Umbilical cord (tissue), 2 donors: ENCODE data around the gene OR5B2. TPM values are rescaled to one million over a fixed set of nuclear protein-coding genes. Genes with fewer than 3 reads are reported as not detected.
"Not testable (repeated sequence)": the region's sequence is repeated elsewhere in the genome, so short reads cannot be mapped to it uniquely, and the experiment has no call there.

ENCODE experiments used
- DNase-seq: peaks from one replicate; pipeline ENCODE4 v3.0.0-alpha.2; 2015; ENCODE audit warnings: low spot score
- total RNA-seq: library from RNA; depleted of rRNA; stranded (reverse); fragments of >200 nt; gene quantifications from one replicate; pipeline ENCODE4 v1.2.3, GENCODE V29; 2014; ENCODE audit warnings: low replicate concordance; ENCODE audit not compliant: insufficient read depth

The OR5B2 gene
- 3.9 TPM for total RNA-seq

GRCh38 chr11:58428021-58428420, at the start of gene OR5B2:
OR5B2 (minus strand) TSS chr11:58428121; CDS start chr11:58423261, 4,860 bp downstream.
- no peak for DNase-seq

GRCh38 chr11:58471892-58472291, 44.0 kb upstream of the OR5B2 start:
- no peak for DNase-seq

GRCh38 chr11:58466293-58466692, 38.4 kb upstream of the OR5B2 start:
- no peak for DNase-seq

GRCh38 chr11:58465690-58466089, 37.8 kb upstream of the OR5B2 start:
- DNase-seq, result no peak

DNA sequence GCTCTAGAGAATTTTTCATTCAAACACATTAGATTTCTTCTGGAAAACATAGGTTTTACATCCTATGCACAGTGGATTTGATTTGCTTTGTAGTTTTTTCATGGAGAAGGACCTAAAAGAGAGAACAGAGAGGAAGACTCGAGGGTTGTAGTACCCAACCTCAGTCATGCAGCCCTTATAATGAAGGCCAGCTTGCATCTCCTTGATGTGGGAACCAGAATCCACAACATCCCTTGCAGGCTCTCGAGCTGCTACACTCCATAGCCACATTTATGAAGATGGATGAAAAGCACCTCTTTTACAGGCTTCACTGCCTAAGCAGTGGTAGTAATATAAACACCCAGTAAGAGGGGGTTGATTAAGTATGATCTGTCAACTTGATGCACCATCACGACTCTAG, 23.7 kb upstream of the OR5B2 start:
- DNase-seq, result no peak

DNA sequence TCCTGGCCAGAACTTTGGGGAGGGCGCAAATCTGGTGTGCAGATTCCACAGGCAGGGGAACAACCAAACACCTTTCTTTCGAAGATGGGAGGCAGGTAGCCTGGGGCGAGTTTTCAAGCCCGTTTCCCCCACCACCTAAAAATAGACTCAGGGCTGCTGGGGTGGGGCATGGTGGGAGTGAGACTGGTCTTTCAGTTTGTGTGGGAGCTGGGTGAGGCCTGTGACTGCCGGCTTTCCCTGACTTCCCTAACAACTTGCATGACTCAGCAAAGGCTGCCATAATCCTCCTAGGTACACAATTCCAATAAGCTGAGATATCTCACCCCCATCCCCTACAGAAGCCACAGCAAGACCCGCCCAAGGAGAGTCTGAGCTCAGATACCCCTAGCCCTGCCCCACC, 18.4 kb upstream of the OR5B2 start:
- no peak for DNase-seq

GRCh38 chr11:58444300-58444699, 16.4 kb upstream of the OR5B2 start:
- DNase-seq, result no peak

GRCh38 chr11:58442136-58442535, 14.2 kb upstream of the OR5B2 start, which contains the start of gene OR5B12:
OR5B12 (minus strand) TSS chr11:58442236; CDS start chr11:58440151, 2,085 bp downstream.
- DNase-seq, result no peak

DNA sequence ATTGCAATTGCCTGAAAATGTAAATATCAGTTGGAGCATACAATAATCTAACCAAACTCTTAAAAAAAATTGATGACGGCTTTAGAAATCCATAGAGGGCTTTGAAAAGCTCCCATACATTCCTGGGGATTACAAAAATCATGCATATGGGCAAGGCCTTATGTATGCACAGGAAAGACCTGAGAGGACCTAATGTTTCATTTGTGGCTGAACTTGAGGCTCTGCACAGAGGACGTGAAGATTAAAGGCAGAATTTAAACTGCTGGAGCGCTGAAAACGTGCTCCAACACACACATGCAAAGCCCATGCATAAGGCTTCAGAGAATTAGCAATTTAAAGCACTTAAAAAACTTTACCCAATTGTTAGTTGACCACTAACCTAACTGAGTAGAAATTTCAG, 10.6 kb upstream of the OR5B2 start:
- DNase-seq, result no peak

DNA sequence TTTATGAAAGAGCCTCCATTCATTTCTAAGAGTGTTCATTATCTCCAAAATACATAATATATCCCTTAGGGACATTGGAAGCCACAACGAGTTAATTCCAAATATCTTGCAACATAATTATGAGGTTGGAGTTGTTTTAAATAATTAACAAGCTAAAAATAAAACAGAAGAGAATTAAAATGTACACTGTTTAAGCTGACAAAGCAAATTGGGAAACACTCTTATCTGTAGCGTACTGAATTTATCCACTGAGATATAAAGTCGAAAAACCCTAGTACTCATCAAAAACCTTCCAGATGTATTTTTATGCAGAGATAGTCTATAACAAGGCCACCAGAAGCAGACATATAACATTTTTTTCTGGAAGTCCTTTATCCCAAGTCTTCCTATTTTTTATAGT, 6.3 kb upstream of the OR5B2 start:
- no peak for DNase-seq

GRCh38 chr11:58433638-58434203, 5.8 kb upstream of the OR5B2 start:
- no peak for DNase-seq

DNA sequence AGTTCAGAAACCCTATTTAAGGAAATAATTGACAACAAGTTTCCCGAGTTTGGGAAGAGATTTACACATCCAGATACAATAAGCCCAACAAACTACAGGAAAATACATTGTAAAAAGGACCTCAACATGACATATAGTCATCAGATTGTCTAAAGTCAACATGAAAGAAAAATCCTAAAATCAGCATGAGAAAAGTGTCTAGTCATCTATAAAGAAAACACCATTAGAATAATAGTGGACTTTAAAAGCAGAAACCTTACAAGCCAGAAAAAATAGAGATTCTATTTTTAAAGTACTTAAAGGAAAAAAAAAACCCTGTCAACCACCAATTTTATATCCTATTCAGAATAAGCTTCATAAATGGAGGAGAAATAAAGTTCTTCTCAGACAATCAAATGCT, 1.4 kb upstream of the OR5B2 start:
- no peak for DNase-seq

- DNase-seq, result no peak
Observed at GRCh38 chr11:58406774-58407173, 21.1 kb downstream of the OR5B2 start, which contains the start of gene OR5B3. OR5B3 (minus strand) TSS chr11:58406874; CDS start chr11:58403409, 3,465 bp downstream.

GRCh38 chr11:58399622-58400021, 28.3 kb downstream of the OR5B2 start:
- DNase-seq, result not testable (repeated sequence)

- DNase-seq, result no peak
Observed at GRCh38 chr11:58395581-58395980, 32.3 kb downstream of the OR5B2 start.

- DNase-seq, result peak; percentile 6
Observed at GRCh38 chr11:58394195-58394594, 33.7 kb downstream of the OR5B2 start.

- no peak for DNase-seq
Observed at GRCh38 chr11:58392746-58393145, 35.2 kb downstream of the OR5B2 start.

DNA sequence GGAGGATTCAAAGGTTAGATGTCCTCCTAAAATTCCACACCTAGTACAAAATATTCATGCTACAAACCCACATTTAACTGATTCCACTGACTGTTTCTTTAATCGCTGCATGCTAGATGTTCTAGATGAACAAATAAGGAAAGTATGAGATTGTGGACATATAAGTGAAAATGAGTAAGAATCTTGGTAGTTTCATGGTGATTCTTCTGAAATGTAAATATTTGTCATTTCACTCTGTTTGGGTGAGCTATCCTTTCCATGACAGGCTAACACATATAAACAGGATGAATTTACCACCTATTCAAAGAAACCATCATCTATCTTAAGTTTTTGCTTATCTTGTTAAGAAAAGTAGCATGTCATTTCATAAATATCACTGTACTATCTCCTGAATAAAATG, 36.0 kb downstream of the OR5B2 start:
- no peak for DNase-seq

DNA sequence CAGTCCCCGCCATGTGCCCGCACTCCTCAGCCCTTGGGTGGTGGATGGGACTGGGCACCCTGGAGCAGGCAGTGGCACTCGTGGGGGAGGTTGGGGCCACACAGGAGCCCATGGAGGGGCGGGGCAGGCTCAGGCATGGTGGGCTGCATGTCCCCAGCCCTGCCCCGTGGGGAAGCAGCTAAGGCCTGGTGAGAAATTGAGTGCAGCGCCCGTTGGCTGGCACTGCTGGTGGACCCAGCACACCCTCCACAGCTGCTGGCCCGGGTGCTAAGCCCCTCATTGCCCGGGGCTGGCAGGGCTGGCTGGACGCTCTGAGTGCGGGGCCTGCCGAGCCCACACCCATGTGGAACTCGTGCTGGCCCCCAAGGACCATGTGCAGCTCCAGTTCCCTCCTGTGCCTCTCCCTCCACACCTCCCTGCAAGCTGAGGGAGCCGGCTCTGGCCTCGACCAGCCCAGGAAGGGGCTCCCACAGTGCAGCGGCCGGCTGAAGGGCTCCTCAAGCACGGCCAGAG, 37.3 kb downstream of the OR5B2 start:
- DNase-seq, result no peak
